Inflammatory macrophage treated with lipopolysaccharide for 4 hours (primary cell): ENCODE results near the gene NFAT5.

Experiments used
- DNase-seq: peaks from one replicate; pipeline ENCODE4 v3.0.0-alpha.2; 2020

Gene NFAT5

DNA sequence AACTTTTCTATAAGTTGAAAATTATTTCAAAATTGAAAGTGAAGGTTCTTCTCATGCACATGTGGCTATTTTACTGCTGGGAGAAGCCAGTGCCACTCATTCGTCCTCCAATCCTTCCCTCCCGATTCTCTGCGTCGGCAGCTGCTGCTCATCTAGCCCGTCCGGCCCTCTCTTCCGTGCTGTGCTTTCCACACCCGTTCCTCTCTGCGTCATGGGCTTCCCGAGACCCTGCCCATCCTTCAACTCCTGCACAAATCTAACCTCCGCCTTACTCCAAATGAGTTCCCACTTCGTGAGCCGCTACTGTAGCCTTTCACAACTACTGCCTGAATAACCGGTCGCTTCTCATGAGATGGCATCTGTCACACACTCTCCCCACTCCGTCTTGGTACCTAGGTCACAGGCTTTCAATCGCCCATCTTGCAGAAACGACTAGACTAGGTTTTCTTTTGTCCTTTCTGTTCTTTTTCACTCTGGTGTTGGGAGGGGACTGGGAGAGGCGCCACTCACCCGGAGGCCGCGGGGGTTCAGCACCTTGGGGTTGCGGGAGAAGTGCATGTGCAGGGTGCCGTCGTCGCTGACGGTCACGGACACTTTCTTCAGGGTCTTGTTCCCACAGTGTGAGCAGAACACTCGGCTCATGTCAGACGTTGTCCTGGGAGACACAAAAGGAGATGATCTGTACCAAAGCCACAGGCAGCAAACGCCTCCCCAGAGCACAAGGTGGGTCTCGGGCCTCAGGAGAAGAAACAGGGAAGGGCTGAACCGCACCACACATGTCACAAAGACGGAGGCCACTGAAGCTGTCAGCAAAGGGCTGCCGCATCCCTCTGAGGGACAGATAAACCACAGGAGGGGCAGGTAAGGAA is 178.8 kb downstream of the NFAT5 start:
- DNase-seq: no peak

DNA sequence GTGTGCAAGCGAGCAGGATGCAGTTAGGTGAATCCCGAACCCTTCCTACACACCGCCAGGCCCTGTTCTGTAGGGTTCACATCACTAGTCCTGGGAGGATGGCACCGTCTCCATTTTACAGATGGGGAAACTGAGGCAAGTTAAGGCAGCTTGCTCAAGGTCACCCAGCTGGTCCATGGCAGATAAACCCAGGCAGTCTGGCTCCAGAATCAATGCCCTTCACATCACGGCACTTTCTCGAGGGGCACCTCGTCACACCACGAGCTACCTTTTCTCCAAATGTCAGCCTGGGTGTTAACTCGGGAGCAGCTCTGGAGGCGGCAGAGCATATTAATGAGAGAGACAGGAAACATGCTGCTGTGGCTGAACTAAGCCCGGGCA is 179.5 kb downstream of the NFAT5 start:
- DNase-seq: no peak

DNA sequence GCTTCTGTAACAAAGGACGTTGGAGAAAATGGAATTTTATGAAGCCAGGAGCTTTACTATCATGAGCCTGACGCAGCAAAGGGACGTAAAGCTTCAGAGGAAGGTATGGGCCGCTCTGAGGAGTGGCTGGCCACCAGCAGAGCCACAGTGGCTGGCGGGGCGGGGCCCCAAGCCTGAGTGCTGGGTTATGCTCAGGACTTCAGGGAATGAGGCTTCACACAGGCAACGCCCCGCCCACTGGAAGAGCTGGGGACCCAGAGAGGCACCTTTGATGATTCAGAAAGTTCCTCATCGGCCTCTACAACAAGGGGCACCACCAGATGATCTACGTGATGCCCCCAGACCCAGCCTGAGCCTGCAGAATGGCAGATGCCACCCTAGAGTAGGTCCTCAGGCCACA is 180.2 kb downstream of the NFAT5 start:
- DNase-seq: no peak

DNA sequence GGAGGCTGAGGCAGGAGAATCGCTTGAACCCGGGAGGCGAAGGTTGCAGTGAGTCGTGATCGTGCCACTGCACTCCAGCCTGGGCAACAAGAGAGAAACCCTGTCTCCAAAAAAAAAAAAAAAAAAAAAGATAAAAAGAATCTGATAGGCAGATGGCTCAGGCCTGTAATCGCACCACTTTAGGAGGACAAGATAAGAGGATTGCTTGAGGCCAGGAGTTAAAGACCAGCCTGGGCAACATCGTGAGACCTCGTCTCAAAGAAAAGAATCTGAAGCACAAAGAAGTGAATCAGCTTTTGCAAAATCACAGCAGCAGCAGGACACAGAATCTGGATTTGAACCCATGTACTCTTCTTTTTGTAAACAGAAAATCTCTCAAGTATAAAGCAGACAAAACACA is 181.3 kb downstream of the NFAT5 start:
- DNase-seq: no peak

DNA sequence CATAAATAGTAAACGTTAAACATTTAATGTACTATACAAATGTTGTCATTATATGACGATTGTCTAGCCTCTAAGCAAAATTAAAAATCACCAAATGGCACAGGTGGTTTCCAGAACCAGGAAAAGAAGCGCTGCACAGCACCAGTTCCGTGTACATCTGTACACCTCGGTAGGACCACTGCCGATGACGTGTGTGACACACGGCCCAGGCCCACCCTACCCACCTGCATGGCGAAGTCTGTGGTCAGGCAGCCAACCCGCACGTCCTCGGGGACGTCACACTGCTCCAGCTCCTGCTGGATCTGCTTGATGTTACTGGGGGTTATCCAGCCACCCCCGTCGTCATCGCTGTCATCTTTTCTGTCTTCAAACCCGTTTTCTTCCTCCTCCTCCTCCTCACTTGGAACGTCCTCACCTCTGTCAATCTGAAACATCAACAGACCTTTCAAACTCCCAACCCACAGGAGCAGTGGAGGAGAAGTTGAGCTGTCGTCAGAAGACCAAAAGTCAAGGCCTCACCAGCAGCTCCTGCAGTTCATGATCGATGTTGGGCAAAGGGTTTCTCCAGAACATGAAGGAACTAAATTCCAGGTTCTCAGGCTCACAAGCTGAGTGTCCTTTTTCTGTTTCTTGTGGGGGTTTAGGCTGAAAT is 183.1 kb downstream of the NFAT5 start:
- no peak for DNase-seq

DNA sequence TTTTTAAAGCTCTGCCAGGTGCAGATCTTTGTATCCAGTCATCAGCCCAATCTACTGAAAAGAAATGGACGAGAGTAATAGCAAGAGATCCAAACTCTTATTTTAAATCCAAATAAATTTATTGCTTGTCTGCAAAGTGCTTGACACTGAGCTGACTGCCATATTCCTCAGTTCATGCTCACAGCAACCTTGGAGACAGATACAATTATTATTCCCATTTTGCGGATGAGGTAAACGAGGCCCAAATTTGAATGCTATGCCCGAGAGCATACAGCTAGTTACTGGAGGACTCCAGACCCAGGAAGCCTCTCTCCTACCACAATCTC is 188.3 kb downstream of the NFAT5 start:
- no peak for DNase-seq
